GM18873 (cell line): ENCODE data around the gene B3GNT5.
"Not testable (repeated sequence)": the region's sequence is repeated elsewhere in the genome, so short reads cannot be mapped to it uniquely, and the experiment has no call there.

Source experiments
- ATAC-seq: cut with Tn5 transposase; IDR thresholded peaks from one replicate; pipeline ENCODE4 v1.9.1; 2021; ENCODE audit warnings: mild to moderate bottlenecking, moderate library complexity, moderate number of reproducible peaks; ENCODE audit not compliant: unreplicated experiment, low FRiP score

Gene B3GNT5

DNA sequence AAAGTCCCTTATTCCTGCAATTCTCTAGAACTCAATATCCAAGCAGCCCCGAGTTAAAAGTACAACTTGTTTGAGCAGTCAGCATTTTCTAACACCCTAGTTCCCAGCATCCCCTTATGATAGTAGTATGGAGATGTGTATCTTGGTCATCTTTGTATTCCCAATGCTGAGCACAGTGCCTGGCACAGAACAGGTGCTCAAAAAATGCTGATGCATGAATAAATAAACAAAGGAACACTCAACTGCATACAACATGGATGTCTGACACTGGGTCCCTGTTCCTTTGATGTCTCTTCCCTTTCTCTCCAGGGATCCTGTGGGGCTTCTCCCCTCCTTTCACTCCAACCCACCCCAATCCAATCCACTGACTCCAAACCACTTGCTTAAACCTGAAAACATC lies 23.9 kb upstream of the B3GNT5 start:
- no peak for ATAC-seq

DNA sequence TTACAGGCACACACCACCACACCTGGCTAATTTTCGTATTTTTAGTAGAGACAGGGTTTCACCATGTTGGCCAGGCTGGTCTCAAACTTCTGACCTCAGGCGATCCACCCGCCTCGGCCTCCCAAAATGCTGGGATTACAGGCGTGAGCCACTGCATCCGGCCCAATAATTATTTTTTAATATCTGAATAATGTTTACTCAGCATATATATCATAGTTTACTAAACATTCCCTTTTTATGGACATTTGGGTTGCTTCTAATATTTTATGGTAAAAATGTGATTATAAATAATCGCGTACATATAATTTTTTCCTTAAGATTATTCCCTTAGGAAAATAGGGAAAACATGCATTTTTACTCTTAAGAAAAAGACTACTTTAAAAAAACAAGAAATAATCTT lies 22.8 kb upstream of the B3GNT5 start:
- not testable (repeated sequence) for ATAC-seq

DNA sequence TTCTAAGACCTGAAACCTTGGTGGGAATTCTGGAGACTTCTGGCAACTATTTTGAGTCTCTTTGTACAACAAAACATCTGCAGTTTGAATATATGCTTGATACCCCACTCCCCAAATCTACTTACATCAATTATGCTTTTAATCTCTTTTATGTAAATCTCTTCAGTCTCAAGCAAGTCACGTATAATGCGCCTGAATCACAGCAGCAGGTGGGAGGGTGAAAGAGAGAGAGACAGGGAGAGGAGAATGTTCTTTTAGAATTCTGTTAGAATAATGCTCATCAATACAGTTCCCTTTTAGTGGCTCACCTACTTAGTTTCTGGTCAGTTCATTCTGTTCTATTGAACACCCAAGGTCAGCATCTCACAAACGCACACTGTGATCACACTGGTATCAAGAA lies 22.2 kb upstream of the B3GNT5 start:
- ATAC-seq: no peak

DNA sequence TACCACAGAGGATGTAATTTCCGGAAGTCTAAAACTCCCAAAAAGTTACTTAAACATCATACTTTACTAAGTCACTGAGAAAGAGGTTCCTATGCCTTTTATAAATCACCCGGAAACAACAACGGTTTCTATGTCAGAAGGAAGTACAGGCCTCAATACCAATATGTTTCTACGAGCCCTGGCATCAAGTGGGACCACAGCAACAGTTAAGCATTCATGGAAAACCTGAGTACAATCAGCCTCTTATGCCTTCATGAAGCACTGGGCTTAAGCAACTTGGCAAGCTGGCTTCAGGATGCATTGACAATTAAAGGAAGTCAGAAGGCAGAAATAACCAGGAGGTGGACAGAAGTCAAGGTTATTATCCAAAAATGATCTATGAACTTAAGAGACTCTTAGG lies 19.1 kb upstream of the B3GNT5 start:
- no peak for ATAC-seq

DNA sequence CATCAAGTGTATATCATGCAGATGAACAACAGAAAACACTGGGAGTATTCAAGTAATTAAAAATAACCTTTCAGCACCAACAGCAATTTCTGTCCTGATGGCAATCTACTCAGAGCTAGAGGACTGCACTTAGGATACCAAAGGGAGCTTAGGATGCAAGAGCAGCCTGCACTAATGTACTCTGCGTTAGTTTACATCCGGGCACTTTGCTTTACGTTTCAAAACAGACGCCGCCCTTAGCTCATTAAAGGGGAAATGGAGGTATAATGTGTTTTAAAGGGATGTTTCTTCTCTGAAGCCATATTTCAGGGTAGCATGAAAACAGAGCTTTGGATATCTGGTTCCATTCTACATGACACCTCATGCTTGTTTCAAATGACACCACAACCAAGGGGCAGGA lies 14.0 kb upstream of the B3GNT5 start:
- no peak for ATAC-seq

DNA sequence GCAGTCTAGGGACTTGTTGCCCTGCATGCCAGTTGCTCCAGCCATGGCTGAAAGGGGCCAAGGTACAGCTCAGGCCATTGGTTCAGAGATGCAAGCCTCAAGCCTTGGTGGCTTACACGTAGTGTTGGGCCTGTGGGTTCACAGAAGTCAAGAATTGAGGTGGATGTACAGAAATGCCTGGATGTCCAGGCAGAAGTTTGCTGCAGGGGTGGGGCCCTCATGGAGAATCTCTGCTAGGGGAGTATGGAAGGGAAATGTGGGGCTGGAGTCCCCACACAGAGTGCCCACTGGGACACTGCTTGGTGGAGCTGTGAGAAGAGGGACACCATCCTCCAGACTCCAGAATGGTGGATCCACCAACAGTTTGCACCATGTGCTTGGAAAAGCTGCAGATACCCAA lies 10.6 kb upstream of the B3GNT5 start:
- no peak for ATAC-seq

DNA sequence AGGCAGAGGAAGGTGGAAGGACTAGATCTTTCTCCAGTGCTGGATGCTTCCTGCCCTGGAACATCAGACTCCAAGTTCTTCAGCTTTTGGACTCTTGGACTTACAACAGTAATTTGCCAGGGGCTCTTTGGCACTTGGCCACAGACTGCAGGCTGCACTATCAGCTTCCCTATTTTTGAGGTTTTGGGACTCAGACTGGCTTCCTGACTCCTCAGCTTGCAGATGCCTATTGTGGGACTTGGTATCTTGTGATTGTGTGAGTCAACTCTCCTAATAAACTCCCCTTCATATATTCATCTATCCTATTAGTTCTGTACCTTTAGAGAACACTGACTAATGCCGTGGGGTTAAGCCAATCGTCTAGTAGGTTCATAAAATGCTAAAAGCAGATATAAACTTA lies 8.8 kb upstream of the B3GNT5 start:
- ATAC-seq: no peak

DNA sequence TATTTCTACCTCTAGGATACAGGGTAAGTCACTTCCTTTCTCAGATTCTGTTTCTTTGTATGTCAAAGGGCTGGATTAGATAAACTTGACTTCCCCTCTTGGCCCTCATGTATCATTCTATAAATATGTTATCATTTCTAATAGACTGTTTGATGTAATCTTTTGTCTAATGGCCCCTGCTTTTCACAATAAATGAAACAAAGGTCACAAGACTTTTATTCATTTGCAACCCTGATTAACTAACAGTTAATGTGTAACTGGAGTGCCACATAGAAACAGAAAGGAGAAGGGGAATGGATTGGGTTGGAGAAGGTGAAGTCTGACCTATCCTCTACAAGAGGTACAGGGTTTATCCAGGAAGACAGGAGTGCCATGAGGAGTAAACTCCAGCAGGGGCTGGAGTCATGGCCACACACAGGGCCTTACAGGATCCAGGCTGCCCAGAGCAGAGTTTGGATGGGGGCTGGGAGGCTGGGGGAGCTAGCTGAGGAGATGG lies 8.0 kb upstream of the B3GNT5 start:
- ATAC-seq: no peak

DNA sequence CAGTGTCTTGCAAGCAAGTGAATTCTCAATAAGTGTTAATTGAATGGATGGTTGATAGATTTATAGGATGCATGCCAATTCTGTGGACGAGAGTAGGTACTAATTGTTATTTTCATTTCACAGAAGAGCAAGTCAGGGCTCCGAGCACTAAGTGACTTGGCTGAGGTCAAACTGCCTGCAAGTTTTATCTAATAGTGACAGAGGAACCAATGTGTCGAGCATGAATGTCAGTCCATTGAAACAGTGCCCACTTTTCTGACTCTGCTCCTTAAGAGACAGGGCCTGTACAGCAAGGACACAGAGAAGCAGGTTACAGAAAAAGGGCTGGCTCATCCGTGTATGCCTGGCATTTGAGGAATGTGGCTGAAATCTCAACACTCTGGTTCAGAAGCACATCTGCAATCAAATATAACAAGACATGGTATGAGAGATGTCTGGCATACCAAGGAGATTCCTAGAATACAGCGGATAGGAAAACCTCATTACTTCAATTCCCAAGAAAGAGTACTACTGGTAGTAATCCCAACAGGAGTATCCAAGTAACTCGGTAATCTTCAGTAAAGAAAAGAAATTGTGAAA lies 6.0 kb upstream of the B3GNT5 start:
- no peak for ATAC-seq

DNA sequence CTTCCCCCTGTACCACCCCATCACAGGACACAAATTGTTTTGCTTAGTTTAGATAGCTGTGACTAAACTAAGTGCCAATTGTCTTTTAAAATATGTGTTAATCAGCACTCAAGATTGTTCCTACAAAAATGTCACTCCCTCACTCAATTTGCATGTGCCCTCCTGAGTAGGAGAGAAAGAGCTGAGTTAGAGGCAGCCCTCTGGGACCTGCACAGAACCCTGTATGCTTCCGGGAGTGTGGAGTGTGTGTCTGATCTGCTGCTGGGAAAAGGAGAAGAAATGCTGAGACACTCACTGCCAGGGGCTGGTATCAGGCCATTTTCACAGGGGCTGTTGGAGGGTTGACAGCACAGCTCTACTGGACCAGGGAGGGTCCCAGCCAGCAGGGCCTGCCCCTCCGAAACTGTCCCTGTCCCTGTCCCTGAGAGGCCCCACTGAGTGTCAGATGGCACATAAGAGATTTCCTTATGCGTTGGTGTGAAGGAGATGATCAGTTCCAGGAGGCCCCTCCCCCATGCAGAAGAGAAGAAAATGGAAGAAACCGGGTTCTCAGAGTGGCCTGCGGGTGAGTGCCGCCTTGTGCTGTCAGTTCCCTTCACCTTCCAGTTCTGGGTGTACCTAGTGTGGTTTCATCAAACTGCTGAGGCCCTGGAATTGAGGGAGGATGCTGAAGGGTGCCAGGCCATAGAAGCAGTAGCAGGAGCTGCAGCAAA lies 3.9 kb upstream of the B3GNT5 start:
- ATAC-seq: no peak

DNA sequence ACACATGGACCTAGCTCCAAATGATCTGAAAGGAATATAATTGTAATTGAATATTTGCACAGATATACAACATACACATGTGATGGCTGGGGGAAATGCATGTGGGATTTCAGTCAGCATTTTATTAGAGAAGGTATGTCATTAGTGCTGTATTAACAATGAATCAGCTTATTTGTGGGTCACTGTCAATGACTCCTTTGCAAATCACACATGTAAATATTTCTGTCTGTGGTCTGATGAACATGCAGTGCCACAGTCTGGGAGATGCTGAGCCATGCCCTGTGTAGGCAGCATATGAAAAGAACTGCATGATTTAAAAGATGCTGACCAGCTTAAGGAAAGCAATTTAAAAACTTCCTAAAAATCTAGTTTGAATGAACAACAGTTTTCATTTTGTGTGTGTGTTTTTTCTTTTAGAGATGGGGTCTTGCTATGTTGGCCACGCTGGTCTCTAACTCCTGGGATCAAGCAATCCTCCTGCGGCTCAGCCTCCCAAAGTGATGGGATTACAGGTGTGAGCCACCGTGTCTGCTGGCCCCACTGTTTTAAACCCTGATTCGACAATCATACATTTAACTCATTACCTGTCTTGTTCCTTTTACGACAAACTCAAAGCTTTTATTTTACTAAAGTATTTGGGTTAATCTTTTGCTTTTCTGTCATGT lies 803 bp upstream of the B3GNT5 start:
- no peak for ATAC-seq

DNA sequence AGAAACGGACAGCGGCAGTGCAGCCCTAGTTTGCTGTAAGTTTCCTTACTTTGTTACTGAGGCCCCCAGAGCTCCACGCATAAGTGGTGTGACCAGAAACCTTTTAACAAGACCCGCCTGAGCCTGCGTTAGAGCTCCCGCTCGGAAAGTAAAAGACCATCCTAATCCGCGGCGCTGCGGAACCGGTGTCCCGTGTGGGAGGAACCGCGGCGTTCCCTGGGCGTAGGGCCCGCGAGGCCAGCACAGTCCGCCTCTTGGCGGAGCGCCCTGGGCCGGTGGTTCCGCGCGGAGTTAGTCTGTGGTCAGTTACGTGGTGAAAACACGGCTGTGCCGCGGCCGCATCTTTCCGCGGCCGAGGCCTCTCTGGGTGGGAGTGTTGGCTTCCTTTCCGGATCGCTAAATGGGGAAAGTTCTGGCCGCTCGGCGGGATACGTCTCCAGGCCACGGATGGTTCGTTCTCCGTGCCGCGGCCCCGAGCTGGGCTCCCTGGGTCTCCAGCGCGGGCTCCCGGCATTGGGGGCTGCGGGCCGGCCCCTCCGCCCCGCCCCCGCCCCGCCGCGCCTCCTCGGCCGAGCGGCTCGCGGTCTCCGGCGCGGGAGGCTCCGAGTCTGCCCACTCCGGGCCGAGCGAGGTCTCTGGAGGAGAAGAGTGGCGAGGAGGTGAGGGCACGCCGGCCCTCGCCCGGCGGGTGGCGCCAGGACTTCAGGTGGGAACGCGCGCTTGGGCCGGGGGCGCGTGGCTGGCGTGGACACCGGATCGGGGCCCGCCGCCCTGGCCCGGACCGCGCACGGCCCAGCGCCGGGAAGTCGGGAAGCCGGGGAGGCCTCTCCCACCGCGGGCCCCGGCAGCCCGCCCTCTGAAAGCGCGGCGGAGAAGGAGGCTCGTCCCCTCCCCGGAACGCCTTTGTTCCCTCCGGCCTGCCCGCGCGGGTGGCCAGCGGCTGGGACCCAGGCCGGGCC lies 754 bp downstream of the B3GNT5 start:
- no peak for ATAC-seq

DNA sequence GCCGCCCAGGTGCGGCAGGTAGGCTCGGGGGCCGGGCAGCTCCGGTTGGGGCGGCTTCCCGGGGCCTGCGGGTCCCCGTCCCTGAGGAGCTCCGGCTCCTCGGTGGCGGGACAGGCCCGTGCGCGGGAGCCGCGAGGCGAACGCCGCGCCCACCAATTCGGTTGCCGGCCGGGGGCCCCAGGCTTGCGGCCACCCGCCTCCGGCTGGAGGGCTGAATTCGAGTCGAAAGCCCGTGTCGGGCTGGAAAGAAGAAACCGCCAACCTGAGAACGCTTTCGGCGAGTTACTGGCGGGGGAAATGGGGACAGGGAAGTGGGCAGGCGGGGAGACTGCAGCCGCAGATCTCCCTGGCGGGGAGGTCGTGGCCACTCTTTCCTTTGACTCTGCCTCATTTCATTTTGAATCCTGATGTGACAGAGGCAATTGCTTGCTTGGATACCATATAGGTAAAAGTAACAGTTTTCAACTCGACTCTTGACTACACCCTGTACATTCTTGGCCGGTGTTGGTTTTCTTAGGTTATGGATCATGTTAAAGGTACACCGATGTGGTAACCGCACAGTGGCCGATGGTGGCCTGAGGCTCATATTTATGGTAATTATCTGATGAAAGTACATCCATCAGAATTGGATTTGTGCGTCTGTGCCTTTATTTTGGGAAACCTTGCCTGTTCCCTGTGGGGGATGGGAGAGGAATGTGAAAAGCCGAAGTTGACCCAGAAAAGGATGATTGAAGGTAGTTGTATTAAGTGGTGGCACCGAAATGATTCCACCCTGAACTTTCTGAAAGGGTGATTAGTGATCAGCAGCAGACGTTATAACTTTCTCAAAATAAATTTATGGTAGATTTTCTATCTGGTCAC lies 1.7 kb downstream of the B3GNT5 start:
- ATAC-seq: no peak

DNA sequence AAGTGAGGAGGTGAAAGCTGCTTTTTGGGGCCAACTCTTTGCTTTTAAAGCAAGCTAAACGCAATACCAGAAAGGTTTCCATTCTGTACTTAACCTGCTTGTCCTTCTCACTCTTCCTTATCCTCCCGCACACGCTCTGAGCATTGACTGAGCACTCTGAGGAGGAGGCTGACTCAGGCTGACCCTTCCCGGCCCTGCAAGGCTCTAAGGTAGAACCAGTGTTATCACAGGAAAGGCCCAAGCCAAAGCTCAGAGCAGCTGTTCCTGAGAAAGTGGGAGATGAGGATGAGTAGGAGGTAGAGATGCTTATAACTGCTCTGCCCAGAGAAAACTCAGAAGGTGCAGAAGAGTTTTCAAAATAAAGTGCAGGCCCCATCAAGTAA lies 2.3 kb downstream of the B3GNT5 start:
- no peak for ATAC-seq

DNA sequence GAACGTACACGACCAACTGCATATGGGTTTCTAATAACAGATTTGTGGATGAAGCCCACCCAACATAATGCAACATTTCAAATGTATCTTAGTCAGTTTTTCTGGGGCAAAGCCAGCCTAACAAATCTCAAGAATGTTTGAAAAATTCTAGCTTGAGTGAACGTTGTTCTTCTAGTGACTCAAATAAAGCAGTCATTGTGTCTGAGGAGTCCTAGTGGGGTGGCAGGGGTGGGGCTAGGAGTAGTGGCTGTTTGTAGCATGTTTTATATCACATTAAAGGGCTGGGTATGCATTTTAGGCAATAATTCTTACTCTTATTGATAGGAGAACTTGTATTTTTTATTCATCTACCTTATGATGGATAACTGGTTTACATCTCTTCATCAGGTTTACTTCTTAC lies 6.0 kb downstream of the B3GNT5 start:
- ATAC-seq: no peak

DNA sequence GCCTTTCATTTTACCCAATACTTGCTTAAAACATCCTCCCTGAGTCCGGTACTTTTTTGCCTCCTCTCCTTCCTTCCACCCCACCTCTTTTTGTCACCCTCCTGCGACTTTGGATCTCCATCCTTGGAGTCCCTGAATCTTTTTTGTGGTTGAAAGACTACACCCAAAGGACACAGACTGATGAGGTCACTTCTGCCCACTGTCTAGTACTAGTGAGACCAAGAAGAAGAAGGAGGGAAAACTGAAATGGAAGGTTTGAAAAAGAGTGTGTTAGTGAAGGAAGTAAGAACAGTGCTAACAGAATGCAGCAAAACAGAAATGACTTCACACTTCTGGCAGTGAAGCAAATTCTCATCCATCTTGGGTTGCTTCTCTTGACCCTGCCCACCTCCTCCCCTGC lies 6.6 kb downstream of the B3GNT5 start:
- ATAC-seq: no peak

DNA sequence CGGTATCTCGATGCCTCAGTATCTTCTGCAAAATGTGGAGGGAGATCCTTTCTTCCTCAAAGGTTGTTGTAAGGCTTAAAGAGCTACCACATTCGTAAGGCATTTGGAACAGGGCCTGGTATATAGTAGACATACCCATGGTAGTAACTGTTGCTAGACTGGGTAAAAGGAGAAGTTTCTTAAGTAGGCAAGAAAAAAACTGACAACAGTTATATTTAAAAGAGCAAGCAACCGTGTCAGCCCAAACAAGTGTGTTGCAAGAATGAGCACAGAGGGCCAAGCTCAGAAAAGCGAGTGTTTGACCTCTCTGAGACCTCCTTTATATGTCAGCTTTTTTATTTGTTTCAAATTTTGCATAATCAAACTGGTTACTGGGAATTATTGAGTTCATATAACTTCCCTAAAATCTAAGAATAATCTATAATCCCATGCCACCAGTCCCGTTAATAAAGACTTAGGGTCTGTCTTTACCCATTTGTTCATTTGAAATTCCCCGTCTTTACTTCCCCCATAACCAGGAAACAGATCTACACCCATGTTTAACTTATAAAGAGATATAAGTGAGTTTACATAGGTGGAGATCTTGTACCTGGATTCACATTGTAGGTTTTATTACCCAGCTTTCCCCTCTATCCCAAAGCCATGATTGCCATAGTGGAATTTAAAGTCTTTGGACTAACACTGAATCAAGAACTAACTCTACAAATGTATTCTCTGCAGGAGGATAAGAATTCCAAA lies 7.3 kb downstream of the B3GNT5 start:
- no peak for ATAC-seq

DNA sequence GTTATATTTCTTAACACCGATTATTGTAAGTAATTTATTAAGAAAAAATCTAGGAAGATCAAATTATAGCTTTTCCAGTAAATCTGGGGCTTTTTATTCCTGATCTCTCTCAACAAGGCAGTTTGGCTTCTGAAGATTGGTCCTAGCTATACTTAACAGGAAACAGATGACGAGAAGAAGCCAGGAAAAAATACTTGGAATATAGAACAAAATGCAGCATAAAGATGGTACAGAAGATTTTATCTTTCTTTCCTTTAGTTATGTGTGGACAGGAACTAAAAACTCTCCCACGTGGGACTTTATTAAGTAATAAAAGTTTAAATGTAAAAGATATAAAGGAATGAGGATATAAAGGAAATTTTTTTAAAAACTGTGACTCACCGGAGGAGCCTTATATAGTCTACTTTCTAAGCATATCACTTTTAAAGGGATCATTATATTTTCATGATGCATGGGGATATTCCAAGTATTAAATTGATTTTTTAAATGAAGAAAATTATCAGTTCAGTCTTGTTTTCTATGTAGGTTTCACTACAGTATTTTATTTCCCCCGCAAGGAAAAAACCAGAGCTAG lies 8.2 kb downstream of the B3GNT5 start:
- no peak for ATAC-seq

DNA sequence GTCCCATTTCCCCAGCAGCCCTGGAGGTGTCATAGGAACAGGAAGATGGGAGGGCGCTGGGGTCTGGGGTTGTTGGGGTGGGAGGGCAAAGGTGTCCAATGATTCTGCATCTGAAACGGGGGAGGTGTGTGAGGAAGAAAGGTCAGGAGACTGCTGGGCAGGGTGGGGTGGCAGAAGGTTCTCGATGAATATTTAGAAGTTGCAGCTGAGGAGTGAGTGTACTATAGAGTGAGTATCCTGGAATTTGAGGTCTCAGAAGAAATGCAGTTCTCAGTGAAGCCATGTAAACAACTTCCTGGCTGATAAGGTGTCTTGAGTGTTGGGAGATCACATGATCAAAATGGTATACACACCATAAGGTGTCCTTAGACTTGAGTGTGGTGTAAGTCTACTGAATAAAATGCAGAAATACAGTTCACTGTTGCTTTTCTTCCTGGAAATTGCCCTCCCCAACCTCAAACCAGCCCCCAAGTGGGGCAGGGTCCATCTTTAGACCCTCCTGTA lies 9.9 kb downstream of the B3GNT5 start:
- no peak for ATAC-seq
